ENCODE data around the gene C17orf114.

C17orf114 gene

DNA sequence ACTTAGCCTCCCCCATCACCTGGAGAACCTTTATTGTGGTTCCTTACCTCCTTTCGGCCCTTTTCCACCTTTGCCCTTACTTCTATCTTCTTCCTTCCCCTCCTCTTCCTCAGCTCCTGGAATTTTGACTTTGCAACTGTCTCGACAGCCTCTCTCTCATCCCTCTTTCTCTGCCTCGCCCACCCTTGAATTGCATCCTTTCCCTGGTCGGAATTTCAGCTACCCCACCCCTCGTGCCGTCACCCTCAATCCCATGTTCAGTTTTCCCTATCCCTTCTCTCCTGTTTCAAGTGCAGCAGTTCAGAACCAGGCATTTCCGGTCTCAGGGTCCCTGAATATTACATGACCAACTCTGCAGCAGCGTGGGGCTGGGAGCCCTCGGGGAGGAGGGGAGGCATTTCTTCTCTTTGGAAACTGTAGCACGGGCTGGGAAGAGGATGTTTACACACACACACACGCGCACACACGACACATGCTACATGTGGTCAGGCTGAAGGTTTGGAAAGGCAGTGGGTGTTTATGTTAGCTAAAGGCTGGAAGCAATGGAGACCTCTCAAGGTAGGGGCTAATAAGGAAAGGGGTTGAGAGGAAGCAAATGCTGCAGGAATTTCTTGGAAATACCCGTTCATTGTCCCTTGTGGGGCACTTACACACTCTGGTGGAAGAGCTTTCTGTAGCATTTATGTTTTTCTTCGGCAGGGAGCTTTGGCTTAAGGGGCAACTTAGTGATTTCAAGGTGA, 32.0 kb upstream of the C17orf114 start (continued):
- peak in 1 of 2 experiments; percentile 7; a peak in 2 of 4 replicates for TF ChIP-seq HMGXB4 (CRISPR knock-in tag; IDR thresholded peaks at IDR 0.05; ENCODE audit: borderline replicate concordance in 1 of 2, low read depth in 1 of 2)
- peak; percentile 20; the same call in 1 of the 2 replicates for TF ChIP-seq SAFB2 (CRISPR knock-in tag; IDR thresholded peaks at IDR 0.05; ENCODE audit: borderline replicate concordance, low read depth)
- TF ChIP-seq MXD4 (CRISPR knock-in tag; IDR thresholded peaks at IDR 0.05): peak; percentile 6; the same call in 1 of the 2 replicates
- 0 out of 2 replicates have a peak, but pooled peaks have one; percentile 34 for TF ChIP-seq GATAD2A (CRISPR knock-in tag; IDR thresholded peaks at IDR 0.05)
- peak; percentile 22; the same call in 1 of the 2 replicates for TF ChIP-seq ZNF510 (CRISPR knock-in tag; IDR thresholded peaks at IDR 0.05; ENCODE audit: low read depth)
- 0 out of 2 replicates have a peak, but pooled peaks have one; percentile 17 for TF ChIP-seq ZNF792 (CRISPR knock-in tag; IDR thresholded peaks at IDR 0.05)
- no peak for TF ChIP-seq HNF4G (IDR thresholded peaks at IDR 0.05; ENCODE audit: borderline replicate concordance, low read depth, low read length)
- 0 out of 2 replicates have a peak, but pooled peaks have one; percentile 6 for TF ChIP-seq HNF4G (CRISPR knock-in tag; IDR thresholded peaks at IDR 0.05; ENCODE audit: borderline replicate concordance, low read depth)
- TF ChIP-seq DNMT1 (CRISPR knock-in tag; IDR thresholded peaks at IDR 0.05): 0 out of 2 replicates have a peak, but pooled peaks have one; percentile 13
- no peak for TF ChIP-seq CHD4 (IDR thresholded peaks at IDR 0.05; ENCODE audit: borderline replicate concordance, low read length)
- no peak for TF ChIP-seq PAX8 (CRISPR knock-in tag; IDR thresholded peaks at IDR 0.05; ENCODE audit: borderline replicate concordance)
- peak; percentile 12; the same call in 1 of the 2 replicates for TF ChIP-seq TFDP2 (CRISPR knock-in tag; IDR thresholded peaks at IDR 0.05)
- no peak for TF ChIP-seq ZNF569 (CRISPR knock-in tag; IDR thresholded peaks at IDR 0.05; ENCODE audit: borderline replicate concordance)
- TF ChIP-seq MIER2 (CRISPR knock-in tag; IDR thresholded peaks at IDR 0.05): 0 out of 2 replicates have a peak, but pooled peaks have one; percentile 18
- no peak for TF ChIP-seq EHMT2 (IDR thresholded peaks at IDR 0.05; ENCODE audit: borderline replicate concordance, low read depth, low read length)
- TF ChIP-seq FOXP1 (IDR thresholded peaks at IDR 0.05): no peak
- TF ChIP-seq FOXP1 (CRISPR knock-in tag; IDR thresholded peaks at IDR 0.05): no peak
- TF ChIP-seq, protein P1, sequence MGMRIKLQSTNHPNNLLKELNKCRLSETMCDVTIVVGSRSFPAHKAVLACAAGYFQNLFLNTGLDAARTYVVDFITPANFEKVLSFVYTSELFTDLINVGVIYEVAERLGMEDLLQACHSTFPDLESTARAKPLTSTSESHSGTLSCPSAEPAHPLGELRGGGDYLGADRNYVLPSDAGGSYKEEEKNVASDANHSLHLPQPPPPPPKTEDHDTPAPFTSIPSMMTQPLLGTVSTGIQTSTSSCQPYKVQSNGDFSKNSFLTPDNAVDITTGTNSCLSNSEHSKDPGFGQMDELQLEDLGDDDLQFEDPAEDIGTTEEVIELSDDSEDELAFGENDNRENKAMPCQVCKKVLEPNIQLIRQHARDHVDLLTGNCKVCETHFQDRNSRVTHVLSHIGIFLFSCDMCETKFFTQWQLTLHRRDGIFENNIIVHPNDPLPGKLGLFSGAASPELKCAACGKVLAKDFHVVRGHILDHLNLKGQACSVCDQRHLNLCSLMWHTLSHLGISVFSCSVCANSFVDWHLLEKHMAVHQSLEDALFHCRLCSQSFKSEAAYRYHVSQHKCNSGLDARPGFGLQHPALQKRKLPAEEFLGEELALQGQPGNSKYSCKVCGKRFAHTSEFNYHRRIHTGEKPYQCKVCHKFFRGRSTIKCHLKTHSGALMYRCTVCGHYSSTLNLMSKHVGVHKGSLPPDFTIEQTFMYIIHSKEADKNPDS (CRISPR knock-in tag; IDR thresholded peaks at IDR 0.05): no peak
- 0 out of 2 replicates have a peak, but pooled peaks have one; percentile 2 for TF ChIP-seq ZNF274 (CRISPR knock-in tag; IDR thresholded peaks at IDR 0.05)
- peak; percentile 34; the same call in 1 of the 2 replicates for TF ChIP-seq ZNF263 (CRISPR knock-in tag; IDR thresholded peaks at IDR 0.05)
- peak; percentile 50; the same call in 1 of the 2 replicates for TF ChIP-seq ZBTB20 (CRISPR knock-in tag; IDR thresholded peaks at IDR 0.05; ENCODE audit: borderline replicate concordance, low read depth)
- TF ChIP-seq, protein P2, sequence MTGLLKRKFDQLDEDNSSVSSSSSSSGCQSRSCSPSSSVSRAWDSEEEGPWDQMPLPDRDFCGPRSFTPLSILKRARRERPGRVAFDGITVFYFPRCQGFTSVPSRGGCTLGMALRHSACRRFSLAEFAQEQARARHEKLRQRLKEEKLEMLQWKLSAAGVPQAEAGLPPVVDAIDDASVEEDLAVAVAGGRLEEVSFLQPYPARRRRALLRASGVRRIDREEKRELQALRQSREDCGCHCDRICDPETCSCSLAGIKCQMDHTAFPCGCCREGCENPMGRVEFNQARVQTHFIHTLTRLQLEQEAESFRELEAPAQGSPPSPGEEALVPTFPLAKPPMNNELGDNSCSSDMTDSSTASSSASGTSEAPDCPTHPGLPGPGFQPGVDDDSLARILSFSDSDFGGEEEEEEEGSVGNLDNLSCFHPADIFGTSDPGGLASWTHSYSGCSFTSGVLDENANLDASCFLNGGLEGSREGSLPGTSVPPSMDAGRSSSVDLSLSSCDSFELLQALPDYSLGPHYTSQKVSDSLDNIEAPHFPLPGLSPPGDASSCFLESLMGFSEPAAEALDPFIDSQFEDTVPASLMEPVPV (CRISPR knock-in tag; IDR thresholded peaks at IDR 0.05): 0 out of 2 replicates have a peak, but pooled peaks have one; percentile 7
- no peak for TF ChIP-seq RAD21 (CRISPR knock-in tag; IDR thresholded peaks at IDR 0.05)
- no peak for TF ChIP-seq NR2F2 (IDR thresholded peaks at IDR 0.05; ENCODE audit: borderline replicate concordance, low read depth)
